ENCODE measurements around the gene ZSCAN30. TPM values are rescaled to one million over a fixed set of nuclear protein-coding genes. Genes with fewer than 3 reads are reported as not detected.
A peak's percentile ranks its signal among the peaks of the same experiment; 100 is the strongest.
"Not testable (repeated sequence)": the region's sequence is repeated elsewhere in the genome, so short reads cannot be mapped to it uniquely, and the experiment has no call there.

The ZSCAN30 gene
- total and polyA plus RNA-seq, 7 experiments from 2014 or later: 5.5 to 23.2 (median 16.1) TPM

DNA sequence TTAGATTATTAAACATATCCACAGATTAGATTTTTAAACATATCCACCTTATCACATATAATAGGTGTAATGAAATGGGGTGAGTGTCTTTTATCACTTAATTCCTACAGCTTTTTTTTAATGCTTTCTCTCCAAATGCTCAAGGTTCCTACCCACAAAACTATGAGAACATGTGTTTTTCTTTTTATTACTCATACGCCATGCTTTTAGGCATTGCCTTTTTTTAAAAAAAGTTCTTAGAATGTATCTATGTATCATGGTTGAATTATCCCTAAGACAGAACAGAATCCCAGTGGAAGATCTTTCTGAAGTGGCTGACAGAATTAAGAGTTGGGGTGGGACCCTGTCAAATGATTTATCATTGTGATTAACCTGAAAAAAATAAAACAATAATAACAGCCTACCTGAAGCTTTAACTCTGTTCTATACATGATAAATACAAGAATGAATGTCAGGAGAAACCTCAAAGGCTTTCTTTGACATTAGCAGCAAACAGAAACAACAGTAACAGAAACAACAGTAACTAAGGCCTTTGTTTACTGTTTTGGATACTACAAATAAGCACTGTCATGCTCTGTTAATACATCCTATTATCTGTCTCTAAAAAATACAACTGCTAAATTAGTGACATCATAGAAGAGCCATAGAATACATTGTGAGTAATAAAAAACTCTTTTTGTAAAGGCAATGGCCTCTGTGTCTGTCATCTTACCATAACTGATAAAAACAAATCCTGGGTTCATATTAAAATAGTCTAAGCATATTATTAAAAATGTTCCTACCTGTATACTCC lies 53.3 kb downstream of the ZSCAN30 start:
- H3K27me3 ChIP-seq (ENCODE audit: control insufficient read depth in 2 of 2, insufficient read depth in 2 of 2, low read length in 2 of 2): no peaks in the 10 kb centered on the region
- no peaks in the 10 kb centered on the region for H3K9me3 ChIP-seq (ENCODE audit: control insufficient read depth in 2 of 3, low read length in 3 of 3)
- DNase-seq (no peak), ATAC-seq (no peak)
- no peak overlapping the region for H3K4me3 ChIP-seq (ENCODE audit: low read length)
- peaks cover under 1 to 6% of the 10 kb centered on the region in 2 donors for H3K4me1 ChIP-seq (ENCODE audit: control insufficient read depth in 2 of 2, insufficient read depth in 2 of 2, low read length in 2 of 2)
- POLR2A ChIA-PET: no interaction called here
- Mint-ChIP-seq H3K4me3 (no peak overlapping the region), H3K27ac (no peak overlapping the region), H3K9me3 (no peaks in the 10 kb centered on the region), H3K27me3 (no peaks in the 10 kb centered on the region), H3K4me1 (peaks cover 0 to 8% (median 0%) of the 10 kb centered on the region in 7 donors), H3K36me3 (no peaks in the 10 kb centered on the region)
- intact Hi-C loops (cut with micrococcal nuclease): no loop called here
- CTCF ChIA-PET: interaction anchor here (1.2 kb wide), 1 partner anchor 119 kb away, joined by 4 read pairs; no protein-coding TSS in a partner anchor
- H3K27ac ChIP-seq (ENCODE audit: low read depth, low read length): no peak overlapping the region
- H3K36me3 ChIP-seq (ENCODE audit: control insufficient read depth in 2 of 3, insufficient read depth in 3 of 3, low read length in 3 of 3): peaks cover 0 to 8% (median 0%) of the 10 kb centered on the region in 3 experiments

DNA sequence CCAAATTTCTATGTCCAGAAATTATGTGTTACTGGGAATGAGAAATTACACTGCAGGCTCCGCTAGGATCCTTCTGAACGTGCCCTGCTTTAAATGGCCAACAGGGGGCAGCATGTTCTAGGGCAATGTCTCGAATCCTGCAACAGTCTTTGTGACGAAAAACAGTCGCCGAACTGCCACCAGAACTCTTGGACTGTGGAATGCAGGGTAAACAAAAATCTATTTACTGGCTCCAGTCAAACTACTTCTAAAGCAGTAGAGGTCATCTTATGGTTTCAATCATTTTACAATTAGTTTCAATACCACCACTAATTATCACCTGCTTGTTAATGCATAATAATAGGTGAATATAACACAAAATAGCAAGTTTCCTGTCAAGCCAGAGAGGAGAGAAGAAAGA lies 59.0 kb downstream of the ZSCAN30 start:
- Mint-ChIP-seq H3K36me3 (no peaks in the 10 kb centered on the region), H3K27me3 (no peaks in the 10 kb centered on the region), H3K27ac (peak overlapping the region in 1 of 9 donors; percentile 37), H3K4me3 (peak overlapping the region in 9 of 10 donors; percentile 1 to 71 (median 53)), H3K9me3 (no peaks in the 10 kb centered on the region), H3K4me1 (peaks cover 3 to 5% (median 4%) of the 10 kb centered on the region in 7 donors)
- ATAC-seq (peak; percentile 97), DNase-seq (peak; percentile 49 to 80 (median 73))
- no peak overlapping the region for H3K4me3 ChIP-seq (ENCODE audit: low read length)
- no peak overlapping the region for H3K27ac ChIP-seq (ENCODE audit: low read depth, low read length)
- H3K27me3 ChIP-seq (ENCODE audit: control insufficient read depth in 2 of 2, insufficient read depth in 2 of 2, low read length in 2 of 2): no peaks in the 10 kb centered on the region
- H3K36me3 ChIP-seq (ENCODE audit: control insufficient read depth in 2 of 3, insufficient read depth in 3 of 3, low read length in 3 of 3): no peaks in the 10 kb centered on the region
- H3K4me1 ChIP-seq (ENCODE audit: control insufficient read depth in 2 of 2, insufficient read depth in 2 of 2, low read length in 2 of 2): no peaks in the 10 kb centered on the region
- no peaks in the 10 kb centered on the region for H3K9me3 ChIP-seq (ENCODE audit: control insufficient read depth in 2 of 3, low read length in 3 of 3)
- intact Hi-C loops (cut with micrococcal nuclease): loop anchor here (1.0 to 5.0 kb wide), 13 partner anchors 9 to 1051 kb away; partner anchors contain the start of genes RMP24 (in 1 of the 2) and ZSCAN30 (in 1 of the 2)
- ChIA-PET POLR2A (interaction anchor here (2.2 kb wide), 1 partner anchor 10 kb away, joined by 8 read pairs; the partner anchor contains the start of gene ZNF397), CTCF (interaction anchor here (0.6 to 3.4 kb wide), 8 partner anchors 11 to 328 kb away, joined by 3 to 14 read pairs (median 5); no protein-coding TSS in a partner anchor)

DNA sequence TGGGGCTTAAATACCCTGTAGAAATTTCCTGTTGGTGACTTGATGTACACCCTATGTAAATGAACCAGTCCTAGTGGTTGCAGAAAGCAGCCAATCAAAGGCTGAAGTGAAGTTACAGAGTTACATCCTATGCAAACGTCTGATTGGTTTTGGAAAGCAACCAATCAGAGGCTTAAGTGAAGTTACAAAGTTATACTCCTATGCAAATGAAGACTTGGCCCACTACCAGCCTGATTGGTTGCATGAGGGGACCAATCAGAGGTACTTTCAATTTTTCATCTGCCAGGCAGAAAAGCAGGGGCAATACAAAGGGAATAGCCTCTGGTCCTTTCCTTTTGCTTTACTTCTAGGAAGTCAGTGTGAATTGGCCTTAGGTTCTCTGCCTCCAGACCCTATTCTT lies 62.8 kb downstream of the ZSCAN30 start:
- ATAC-seq: no peak
- Mint-ChIP-seq H3K36me3 (no peaks in the 10 kb centered on the region), H3K4me3 (no peak overlapping the region), H3K27ac (no peak overlapping the region), H3K27me3 (peaks cover 0 to 10% (median 0%) of the 10 kb centered on the region in 5 donors), H3K9me3 (no peaks in the 10 kb centered on the region), H3K4me1 (peaks cover 3 to 5% (median 4%) of the 10 kb centered on the region in 7 donors)
- Histone ChIP-seq H3K36me3 (ENCODE audit: control insufficient read depth in 2 of 3, insufficient read depth in 3 of 3, low read length in 3 of 3) (no peaks in the 10 kb centered on the region), H3K27me3 (ENCODE audit: control insufficient read depth in 2 of 2, insufficient read depth in 2 of 2, low read length in 2 of 2) (no peaks in the 10 kb centered on the region), H3K4me3 (ENCODE audit: low read length) (no peak overlapping the region), H3K9me3 (ENCODE audit: control insufficient read depth in 2 of 3, low read length in 3 of 3) (no peaks in the 10 kb centered on the region), H3K4me1 (ENCODE audit: control insufficient read depth in 2 of 2, insufficient read depth in 2 of 2, low read length in 2 of 2) (no peaks in the 10 kb centered on the region), H3K27ac (ENCODE audit: low read depth, low read length) (no peak overlapping the region)
- ChIA-PET POLR2A (no interaction called here), CTCF (interaction anchor here (0.7 kb wide), 1 partner anchor 115 kb away, joined by 3 read pairs; no protein-coding TSS in a partner anchor)
- intact Hi-C loops (cut with micrococcal nuclease): no loop called here
- DNase-seq: no peak

DNA sequence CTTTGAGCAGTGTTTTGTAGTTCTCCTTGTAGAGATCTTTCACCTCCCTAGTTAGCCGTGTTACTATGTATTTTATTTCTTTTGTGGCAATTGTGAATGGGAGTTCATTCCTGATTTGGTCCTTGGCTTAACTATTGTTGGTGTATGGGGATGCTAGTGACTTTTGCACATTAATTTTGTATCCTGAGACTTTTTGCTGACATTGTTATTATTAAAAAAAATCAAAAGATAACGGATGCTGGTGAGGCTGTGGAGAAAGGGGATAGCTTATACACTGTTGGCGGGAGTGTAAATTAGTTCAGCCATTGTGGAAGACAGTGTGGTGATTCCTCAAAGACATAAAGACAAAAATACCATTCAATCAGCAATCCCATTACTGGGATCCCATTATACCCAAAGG lies 66.2 kb downstream of the ZSCAN30 start:
- Histone ChIP-seq H3K4me3 (ENCODE audit: low read length) (no peak overlapping the region), H3K9me3 (ENCODE audit: control insufficient read depth in 2 of 3, low read length in 3 of 3) (no peaks in the 10 kb centered on the region), H3K27ac (ENCODE audit: low read depth, low read length) (no peak overlapping the region), H3K27me3 (ENCODE audit: control insufficient read depth in 2 of 2, insufficient read depth in 2 of 2, low read length in 2 of 2) (no peaks in the 10 kb centered on the region), H3K4me1 (ENCODE audit: control insufficient read depth in 2 of 2, insufficient read depth in 2 of 2, low read length in 2 of 2) (no peaks in the 10 kb centered on the region), H3K36me3 (ENCODE audit: control insufficient read depth in 2 of 3, insufficient read depth in 3 of 3, low read length in 3 of 3) (no peaks in the 10 kb centered on the region)
- ChIA-PET CTCF (no interaction called here), POLR2A (interaction anchor here (1.7 kb wide), 1 partner anchor 16 kb away, joined by 5 read pairs; the partner anchor contains the start of gene ZNF397)
- no peaks in the 10 kb centered on the region for H3K9me3 Mint-ChIP-seq
- ATAC-seq (no peak), DNase-seq (no peak)
- H3K4me1 Mint-ChIP-seq: no peaks in the 10 kb centered on the region
- H3K27me3 Mint-ChIP-seq: peaks cover 0 to 10% (median 0%) of the 10 kb centered on the region in 5 donors
- intact Hi-C loops (cut with micrococcal nuclease): no loop called here
- no peaks in the 10 kb centered on the region for H3K36me3 Mint-ChIP-seq
- no peak overlapping the region for H3K4me3 Mint-ChIP-seq
- no peak overlapping the region for H3K27ac Mint-ChIP-seq

DNA sequence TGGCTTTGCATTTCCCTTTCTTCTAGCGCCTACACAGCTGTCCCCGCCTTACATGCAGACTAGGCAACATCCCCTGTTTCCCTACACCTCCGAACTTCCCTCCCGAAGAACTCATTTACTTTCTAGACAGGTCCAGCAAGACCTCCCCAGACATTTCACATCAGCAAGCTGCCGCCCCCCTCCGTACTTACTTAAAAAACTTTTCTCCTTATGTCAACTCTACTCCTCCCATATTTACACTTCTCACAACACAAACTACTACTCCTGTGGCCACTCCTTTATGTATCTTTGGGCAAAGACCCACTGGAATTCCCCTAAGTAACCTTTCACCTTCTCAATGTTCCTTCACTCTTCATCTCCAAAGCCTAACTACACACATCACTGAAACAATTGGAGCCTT lies 69.6 kb downstream of the ZSCAN30 start:
- Mint-ChIP-seq H3K27ac (no peak overlapping the region), H3K4me3 (no peak overlapping the region), H3K9me3 (no peaks in the 10 kb centered on the region), H3K4me1 (peaks cover 0 to 1% (median 0%) of the 10 kb centered on the region in 7 donors), H3K36me3 (no peaks in the 10 kb centered on the region), H3K27me3 (peaks cover 0 to 10% (median 4%) of the 10 kb centered on the region in 5 donors)
- H3K4me3 ChIP-seq (ENCODE audit: low read length): no peak overlapping the region
- ChIA-PET POLR2A (no interaction called here), CTCF (no interaction called here)
- H3K4me1 ChIP-seq (ENCODE audit: control insufficient read depth in 2 of 2, insufficient read depth in 2 of 2, low read length in 2 of 2): no peaks in the 10 kb centered on the region
- H3K36me3 ChIP-seq (ENCODE audit: control insufficient read depth in 2 of 3, insufficient read depth in 3 of 3, low read length in 3 of 3): no peaks in the 10 kb centered on the region
- H3K27ac ChIP-seq (ENCODE audit: low read depth, low read length): no peak overlapping the region
- no peaks in the 10 kb centered on the region for H3K27me3 ChIP-seq (ENCODE audit: control insufficient read depth in 2 of 2, insufficient read depth in 2 of 2, low read length in 2 of 2)
- ATAC-seq: no peak
- no peak for DNase-seq
- no peaks in the 10 kb centered on the region for H3K9me3 ChIP-seq (ENCODE audit: control insufficient read depth in 2 of 3, low read length in 3 of 3)
- intact Hi-C loops (cut with micrococcal nuclease): no loop called here

DNA sequence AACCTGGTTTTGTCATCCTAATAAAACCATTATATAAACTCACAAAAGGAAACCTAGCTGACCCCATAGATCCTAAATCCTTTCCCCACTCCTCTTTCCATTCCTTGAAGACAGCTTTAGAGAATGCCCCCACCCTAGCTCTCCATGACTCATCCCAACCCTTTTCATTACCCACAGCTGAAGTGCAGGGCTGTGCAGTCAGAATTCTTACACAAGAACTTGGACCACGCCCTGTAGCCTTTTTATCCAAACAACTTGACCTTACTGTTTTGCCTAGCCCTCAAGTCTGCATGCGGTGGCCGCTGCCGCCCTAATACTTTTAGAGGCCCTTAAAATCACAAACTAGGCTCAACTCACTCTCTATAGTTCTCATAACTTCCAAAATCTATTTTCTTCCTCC lies 70.7 kb downstream of the ZSCAN30 start:
- H3K4me3 ChIP-seq (ENCODE audit: low read length); H3K4me1 Mint-ChIP-seq; H3K36me3 Mint-ChIP-seq; H3K36me3 ChIP-seq (ENCODE audit: control insufficient read depth in 2 of 3, insufficient read depth in 3 of 3, low read length in 3 of 3); CTCF ChIA-PET; H3K27ac ChIP-seq (ENCODE audit: low read depth, low read length); POLR2A ChIA-PET; H3K9me3 ChIP-seq (ENCODE audit: control insufficient read depth in 2 of 3, low read length in 3 of 3); H3K4me1 ChIP-seq (ENCODE audit: control insufficient read depth in 2 of 2, insufficient read depth in 2 of 2, low read length in 2 of 2); H3K27me3 ChIP-seq (ENCODE audit: control insufficient read depth in 2 of 2, insufficient read depth in 2 of 2, low read length in 2 of 2); H3K4me3 Mint-ChIP-seq; ATAC-seq; H3K27me3 Mint-ChIP-seq; H3K27ac Mint-ChIP-seq; H3K9me3 Mint-ChIP-seq; intact Hi-C loops (cut with micrococcal nuclease); DNase-seq: not testable (repeated sequence)

DNA sequence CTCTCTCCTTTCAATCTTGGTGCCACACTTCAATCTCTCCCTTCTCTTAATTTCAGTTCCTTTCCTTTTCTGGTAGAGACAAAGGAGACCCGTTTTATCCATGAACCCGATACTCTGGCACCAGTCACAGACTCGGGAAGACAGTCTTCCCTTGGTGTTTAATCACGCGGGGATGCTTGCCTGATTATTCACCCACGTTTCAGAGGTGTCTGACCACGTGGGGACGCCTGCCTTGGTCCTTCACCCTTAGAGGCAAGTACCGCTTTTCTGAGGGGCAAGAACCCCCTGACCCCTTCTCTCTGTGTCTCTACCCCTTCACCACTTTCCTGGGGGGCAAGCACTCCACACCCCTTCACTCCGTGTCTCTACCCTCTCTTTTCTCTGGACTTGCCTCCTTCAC lies 73.4 kb downstream of the ZSCAN30 start:
- intact Hi-C loops (cut with micrococcal nuclease); ATAC-seq: not testable (repeated sequence)

More for the DNA sequence above, 73.4 kb downstream of the ZSCAN30 start:
- H3K36me3 ChIP-seq (ENCODE audit: control insufficient read depth in 2 of 3, insufficient read depth in 3 of 3, low read length in 3 of 3); H3K4me1 Mint-ChIP-seq; H3K9me3 Mint-ChIP-seq; H3K9me3 ChIP-seq (ENCODE audit: control insufficient read depth in 2 of 3, low read length in 3 of 3); H3K36me3 Mint-ChIP-seq; DNase-seq; H3K4me3 ChIP-seq (ENCODE audit: low read length); POLR2A ChIA-PET; H3K4me3 Mint-ChIP-seq; CTCF ChIA-PET; H3K27me3 ChIP-seq (ENCODE audit: control insufficient read depth in 2 of 2, insufficient read depth in 2 of 2, low read length in 2 of 2); H3K27ac ChIP-seq (ENCODE audit: low read depth, low read length); H3K4me1 ChIP-seq (ENCODE audit: control insufficient read depth in 2 of 2, insufficient read depth in 2 of 2, low read length in 2 of 2); H3K27me3 Mint-ChIP-seq: not testable (repeated sequence)
- H3K27ac Mint-ChIP-seq: peak overlapping the region in 1 of 9 donors; percentile 3
